ENCODE measurements around the gene NRBP1. TPM values are rescaled to one million over a fixed set of nuclear protein-coding genes. Genes with fewer than 3 reads are reported as not detected.

Gene NRBP1
- total and polyA plus RNA-seq, 2 of the 4 experiments (the other 2 are of a cell fraction), result 120 to 155 TPM

DNA sequence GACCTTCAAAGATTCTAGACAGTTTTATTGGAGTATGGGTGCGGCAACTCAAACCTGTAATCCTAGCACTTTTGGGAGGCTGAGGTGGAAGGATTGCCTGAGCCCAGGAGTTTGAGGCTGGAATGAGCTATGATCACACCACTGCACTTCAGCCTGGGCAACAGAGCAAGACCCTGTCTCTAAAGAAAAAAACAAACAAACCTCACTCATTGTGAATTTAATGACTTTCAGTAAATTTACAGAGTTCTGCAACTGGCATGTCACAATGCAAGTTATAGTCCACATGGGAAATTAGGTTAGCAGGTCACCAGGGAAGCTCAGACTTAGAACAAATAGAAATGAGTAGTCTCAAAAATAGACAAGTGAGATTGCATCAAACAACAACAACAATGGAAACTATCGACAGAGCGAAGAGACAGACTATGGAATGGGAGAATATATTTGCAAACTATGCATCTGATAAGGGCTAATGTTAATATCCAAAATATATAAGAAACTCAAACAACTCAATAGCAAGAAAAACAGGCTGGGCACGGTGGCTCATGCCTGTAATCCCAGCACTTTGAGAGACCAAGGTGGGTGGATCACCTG, 6.7 kb upstream of the NRBP1 start:
- BruUV-seq (replicated peaks), result no TSS peak
- H3K79me1 ChIP-seq (ENCODE audit: low read depth in 1 of 2, low read length in 2 of 2), result no peaks in the 10 kb centered on the region
- H4K91ac ChIP-seq (ENCODE audit: insufficient read depth, low read depth, low read length), result no peak overlapping the region
- H3K56ac ChIP-seq (ENCODE audit: extremely low read depth, insufficient read depth, low read length), result no peak overlapping the region
- H2BK5ac ChIP-seq (ENCODE audit: low read depth, low read length, poor library complexity, severe bottlenecking), result no peak overlapping the region
- intact Hi-C loops (cut with micrococcal nuclease), result no loop called here
- H4K20me1 ChIP-seq (ENCODE audit: insufficient read depth, low read length), result no peaks in the 10 kb centered on the region
- H3K4me2 ChIP-seq (ENCODE audit: low read depth, low read length), result no peak overlapping the region
- no peaks in the 10 kb centered on the region for H3K4me1 ChIP-seq (ENCODE audit: control insufficient read depth, insufficient read depth, low read length)
- no peak overlapping the region for H3K4ac ChIP-seq (ENCODE audit: low read depth, low read length)
- H3K9me3 ChIP-seq (ENCODE audit: control insufficient read depth, insufficient read depth, low read length), result no peaks in the 10 kb centered on the region
- POLR2A ChIA-PET (ENCODE audit: unreplicated experiment), result no interaction called here
- H3K4me3 ChIP-seq (ENCODE audit: insufficient read depth, low read depth, low read length), result no peak overlapping the region
- dilution Hi-C loops (cut with HindIII; ENCODE audit: low sequenced_read_pairs, unreplicated experiment), result no loop called here
- H2BK20ac ChIP-seq (ENCODE audit: low read depth, low read length), result no peak overlapping the region
- CTCF ChIA-PET, result no interaction called here
- H3K9ac ChIP-seq (ENCODE audit: low read depth, low read length), result no peak overlapping the region
- no peak overlapping the region for H4K8ac ChIP-seq (ENCODE audit: low read depth in 2 of 2, low read length in 2 of 2)
- H3K18ac ChIP-seq (ENCODE audit: low read depth, low read length), result no peak overlapping the region
- no peak overlapping the region for H2BK120ac ChIP-seq (ENCODE audit: low read depth, low read length)
- H2BK15ac ChIP-seq (ENCODE audit: low read depth, low read length), result no peak overlapping the region
- H3K9me1 ChIP-seq (ENCODE audit: insufficient read depth, low read length), result no peaks in the 10 kb centered on the region
- no peak overlapping the region for H2AK9ac ChIP-seq (replicated peaks; ENCODE audit: low read depth, low read length, poor library complexity)
- no peak for ATAC-seq (ENCODE audit: low read depth)
- no CpG with 5 or more reads among the region's 4 CpGs for WGBS, 2 experiments (ENCODE audit: extremely low coverage in 2 of 2, insufficient read length in 1 of 2)
- H2AFZ ChIP-seq (replicated peaks; ENCODE audit: low read length, poor library complexity), result no peak overlapping the region
- no peak overlapping the region for H3K27ac ChIP-seq (ENCODE audit: insufficient read depth, low read length)
- no peak overlapping the region for H4K5ac ChIP-seq (ENCODE audit: low read depth, low read length)
- H3K23ac ChIP-seq (ENCODE audit: low read depth, low read length), result no peak overlapping the region
- H3K14ac ChIP-seq (replicated peaks; ENCODE audit: low read depth, low read length), result no peak overlapping the region
- no peaks in the 10 kb centered on the region for H3K36me3 ChIP-seq (ENCODE audit: control insufficient read depth, insufficient read depth, low read length)
- no peak for TF ChIP-seq SMC3 (IDR thresholded peaks at IDR 0.05; ENCODE audit: low read depth, low read length)
- TF ChIP-seq MAFK (IDR thresholded peaks at IDR 0.05; ENCODE audit: low read depth, low read length), result no peak
- TF ChIP-seq, protein P1, sequence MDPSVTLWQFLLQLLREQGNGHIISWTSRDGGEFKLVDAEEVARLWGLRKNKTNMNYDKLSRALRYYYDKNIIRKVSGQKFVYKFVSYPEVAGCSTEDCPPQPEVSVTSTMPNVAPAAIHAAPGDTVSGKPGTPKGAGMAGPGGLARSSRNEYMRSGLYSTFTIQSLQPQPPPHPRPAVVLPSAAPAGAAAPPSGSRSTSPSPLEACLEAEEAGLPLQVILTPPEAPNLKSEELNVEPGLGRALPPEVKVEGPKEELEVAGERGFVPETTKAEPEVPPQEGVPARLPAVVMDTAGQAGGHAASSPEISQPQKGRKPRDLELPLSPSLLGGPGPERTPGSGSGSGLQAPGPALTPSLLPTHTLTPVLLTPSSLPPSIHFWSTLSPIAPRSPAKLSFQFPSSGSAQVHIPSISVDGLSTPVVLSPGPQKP (IDR thresholded peaks at IDR 0.05; ENCODE audit: borderline replicate concordance, low read depth, low read length), result no peak
- TF ChIP-seq NFE2L2 (IDR thresholded peaks at IDR 0.05; ENCODE audit: low read depth, low read length), result no peak
- no peak for TF ChIP-seq CHD1 (IDR thresholded peaks at IDR 0.05; ENCODE audit: low read depth, low read length)
- DNase-seq, result no peak
- in situ Hi-C loops (cut with MboI; ENCODE audit: low sequenced_read_pairs), result no loop called here
- H3K27me3 ChIP-seq (ENCODE audit: control insufficient read depth, insufficient read depth, low read length), result peaks cover 2% of the 10 kb centered on the region; the same call in 1 of the 2 replicates
- H2AK5ac ChIP-seq (ENCODE audit: low read depth, low read length), result no peak overlapping the region

Data from IMR-90 (cell line).